ENCODE data around the gene TWNK.
A peak's percentile ranks its signal among the peaks of the same experiment; 100 is the strongest.

TWNK gene

DNA sequence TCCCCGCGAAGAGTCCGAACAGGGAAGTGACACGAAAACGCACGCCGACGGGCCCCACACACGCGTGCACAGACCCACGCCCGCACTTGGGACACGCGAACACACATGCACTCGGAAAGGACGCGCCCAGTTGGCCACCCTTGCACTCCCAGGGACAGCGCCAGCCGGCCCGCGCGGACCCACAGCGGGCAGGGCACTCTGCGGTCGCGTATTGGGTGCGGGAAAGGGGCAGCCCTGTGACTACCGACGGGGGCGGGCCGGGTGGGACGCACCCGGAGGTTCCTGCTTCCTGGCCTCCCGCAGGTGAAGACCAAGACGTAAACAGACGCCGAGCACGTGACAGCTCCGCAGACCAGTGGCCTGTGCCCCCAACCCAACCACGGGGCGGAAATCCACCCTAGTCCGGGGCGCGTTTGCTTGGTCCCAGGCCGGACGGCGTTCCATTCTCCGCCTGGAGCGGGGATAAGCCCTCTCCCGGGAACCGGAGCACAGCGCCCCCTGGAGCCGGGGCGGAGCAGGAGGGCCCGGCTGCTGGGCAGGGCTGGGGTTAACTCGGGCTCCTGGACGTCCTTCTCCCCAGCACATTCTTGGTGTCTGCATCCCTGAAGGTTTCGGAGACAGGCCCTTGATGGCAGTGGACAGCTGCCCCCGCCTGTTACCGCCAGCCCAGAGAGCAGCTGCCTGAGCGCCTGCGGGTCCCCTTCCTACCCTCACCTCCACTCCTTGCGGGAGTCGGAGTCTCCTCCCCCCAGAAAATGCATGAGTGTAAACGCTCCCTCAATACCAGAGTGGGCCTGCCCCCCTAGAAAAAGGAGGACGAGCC, 10.2 kb downstream of the TWNK start (continued):
- TF ChIP-seq, protein P1, sequence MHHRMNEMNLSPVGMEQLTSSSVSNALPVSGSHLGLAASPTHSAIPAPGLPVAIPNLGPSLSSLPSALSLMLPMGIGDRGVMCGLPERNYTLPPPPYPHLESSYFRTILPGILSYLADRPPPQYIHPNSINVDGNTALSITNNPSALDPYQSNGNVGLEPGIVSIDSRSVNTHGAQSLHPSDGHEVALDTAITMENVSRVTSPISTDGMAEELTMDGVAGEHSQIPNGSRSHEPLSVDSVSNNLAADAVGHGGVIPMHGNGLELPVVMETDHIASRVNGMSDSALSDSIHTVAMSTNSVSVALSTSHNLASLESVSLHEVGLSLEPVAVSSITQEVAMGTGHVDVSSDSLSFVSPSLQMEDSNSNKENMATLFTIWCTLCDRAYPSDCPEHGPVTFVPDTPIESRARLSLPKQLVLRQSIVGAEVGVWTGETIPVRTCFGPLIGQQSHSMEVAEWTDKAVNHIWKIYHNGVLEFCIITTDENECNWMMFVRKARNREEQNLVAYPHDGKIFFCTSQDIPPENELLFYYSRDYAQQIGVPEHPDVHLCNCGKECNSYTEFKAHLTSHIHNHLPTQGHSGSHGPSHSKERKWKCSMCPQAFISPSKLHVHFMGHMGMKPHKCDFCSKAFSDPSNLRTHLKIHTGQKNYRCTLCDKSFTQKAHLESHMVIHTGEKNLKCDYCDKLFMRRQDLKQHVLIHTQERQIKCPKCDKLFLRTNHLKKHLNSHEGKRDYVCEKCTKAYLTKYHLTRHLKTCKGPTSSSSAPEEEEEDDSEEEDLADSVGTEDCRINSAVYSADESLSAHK (tag by site-specific recombination; IDR thresholded peaks at IDR 0.05) = peak; percentile 12; the same call in 1 of the 2 replicates
- no peak for TF ChIP-seq ZNF132 (tag by site-specific recombination; IDR thresholded peaks at IDR 0.05; ENCODE audit: borderline replicate concordance)
- peak; percentile 72 for TF ChIP-seq KLF8 (tag by site-specific recombination; IDR thresholded peaks at IDR 0.05)
- TF ChIP-seq ZNF174 (tag by site-specific recombination; IDR thresholded peaks at IDR 0.05) = no peak
- TF ChIP-seq ZNF335 (tag by site-specific recombination; conservative IDR thresholded peaks at IDR 0.05) = peak; percentile 60; the same call in 1 of the 2 replicates
- TF ChIP-seq KLF7 (tag by site-specific recombination; IDR thresholded peaks at IDR 0.05; ENCODE audit: borderline replicate concordance) = peak; percentile 13; the same call in 1 of the 2 replicates
- TF ChIP-seq ZNF366 (tag by site-specific recombination; conservative IDR thresholded peaks at IDR 0.05) = peak; percentile 70
- peak; percentile 36; the same call in 1 of the 2 replicates for TF ChIP-seq MZF1 (tag by site-specific recombination; IDR thresholded peaks at IDR 0.05; ENCODE audit: borderline replicate concordance)
- peak; percentile 52; the same call in 1 of the 2 replicates for TF ChIP-seq GLIS1 (tag by site-specific recombination; IDR thresholded peaks at IDR 0.05)
- 0 out of 2 replicates have a peak, but pooled peaks have one; percentile 41 for TF ChIP-seq KLF16 (tag by site-specific recombination; IDR thresholded peaks at IDR 0.05)
- no peak for TF ChIP-seq REPIN1 (tag by site-specific recombination; IDR thresholded peaks at IDR 0.05; ENCODE audit: low read depth)
- TF ChIP-seq, protein P2, sequence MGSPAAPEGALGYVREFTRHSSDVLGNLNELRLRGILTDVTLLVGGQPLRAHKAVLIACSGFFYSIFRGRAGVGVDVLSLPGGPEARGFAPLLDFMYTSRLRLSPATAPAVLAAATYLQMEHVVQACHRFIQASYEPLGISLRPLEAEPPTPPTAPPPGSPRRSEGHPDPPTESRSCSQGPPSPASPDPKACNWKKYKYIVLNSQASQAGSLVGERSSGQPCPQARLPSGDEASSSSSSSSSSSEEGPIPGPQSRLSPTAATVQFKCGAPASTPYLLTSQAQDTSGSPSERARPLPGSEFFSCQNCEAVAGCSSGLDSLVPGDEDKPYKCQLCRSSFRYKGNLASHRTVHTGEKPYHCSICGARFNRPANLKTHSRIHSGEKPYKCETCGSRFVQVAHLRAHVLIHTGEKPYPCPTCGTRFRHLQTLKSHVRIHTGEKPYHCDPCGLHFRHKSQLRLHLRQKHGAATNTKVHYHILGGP (tag by site-specific recombination; IDR thresholded peaks at IDR 0.05) = no peak
- TF ChIP-seq, protein P3, sequence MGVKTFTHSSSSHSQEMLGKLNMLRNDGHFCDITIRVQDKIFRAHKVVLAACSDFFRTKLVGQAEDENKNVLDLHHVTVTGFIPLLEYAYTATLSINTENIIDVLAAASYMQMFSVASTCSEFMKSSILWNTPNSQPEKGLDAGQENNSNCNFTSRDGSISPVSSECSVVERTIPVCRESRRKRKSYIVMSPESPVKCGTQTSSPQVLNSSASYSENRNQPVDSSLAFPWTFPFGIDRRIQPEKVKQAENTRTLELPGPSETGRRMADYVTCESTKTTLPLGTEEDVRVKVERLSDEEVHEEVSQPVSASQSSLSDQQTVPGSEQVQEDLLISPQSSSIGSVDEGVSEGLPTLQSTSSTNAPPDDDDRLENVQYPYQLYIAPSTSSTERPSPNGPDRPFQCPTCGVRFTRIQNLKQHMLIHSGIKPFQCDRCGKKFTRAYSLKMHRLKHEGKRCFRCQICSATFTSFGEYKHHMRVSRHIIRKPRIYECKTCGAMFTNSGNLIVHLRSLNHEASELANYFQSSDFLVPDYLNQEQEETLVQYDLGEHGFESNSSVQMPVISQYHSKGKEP (tag by site-specific recombination; IDR thresholded peaks at IDR 0.05) = no peak
- 0 out of 2 replicates have a peak, but pooled peaks have one; percentile 6 for TF ChIP-seq ZFHX2 (tag by site-specific recombination; conservative IDR thresholded peaks at IDR 0.05)
- TF ChIP-seq ZNF324 (tag by site-specific recombination; IDR thresholded peaks at IDR 0.05) = 0 out of 2 replicates have a peak, but pooled peaks have one; percentile 13
- TF ChIP-seq YY1 (tag by site-specific recombination; IDR thresholded peaks at IDR 0.05) = 0 out of 2 replicates have a peak, but pooled peaks have one; percentile 16
- TF ChIP-seq ZNF426 (tag by site-specific recombination; IDR thresholded peaks at IDR 0.05) = no peak
- no peak for TF ChIP-seq ZNF701 (tag by site-specific recombination; IDR thresholded peaks at IDR 0.05)
- TF ChIP-seq, protein P4, sequence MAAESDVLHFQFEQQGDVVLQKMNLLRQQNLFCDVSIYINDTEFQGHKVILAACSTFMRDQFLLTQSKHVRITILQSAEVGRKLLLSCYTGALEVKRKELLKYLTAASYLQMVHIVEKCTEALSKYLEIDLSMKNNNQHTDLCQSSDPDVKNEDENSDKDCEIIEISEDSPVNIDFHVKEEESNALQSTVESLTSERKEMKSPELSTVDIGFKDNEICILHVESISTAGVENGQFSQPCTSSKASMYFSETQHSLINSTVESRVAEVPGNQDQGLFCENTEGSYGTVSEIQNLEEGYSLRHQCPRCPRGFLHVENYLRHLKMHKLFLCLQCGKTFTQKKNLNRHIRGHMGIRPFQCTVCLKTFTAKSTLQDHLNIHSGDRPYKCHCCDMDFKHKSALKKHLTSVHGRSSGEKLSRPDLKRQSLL (tag by site-specific recombination; IDR thresholded peaks at IDR 0.05) = peak; percentile 61; the same call in 1 of the 2 replicates
- TF ChIP-seq, protein P5, sequence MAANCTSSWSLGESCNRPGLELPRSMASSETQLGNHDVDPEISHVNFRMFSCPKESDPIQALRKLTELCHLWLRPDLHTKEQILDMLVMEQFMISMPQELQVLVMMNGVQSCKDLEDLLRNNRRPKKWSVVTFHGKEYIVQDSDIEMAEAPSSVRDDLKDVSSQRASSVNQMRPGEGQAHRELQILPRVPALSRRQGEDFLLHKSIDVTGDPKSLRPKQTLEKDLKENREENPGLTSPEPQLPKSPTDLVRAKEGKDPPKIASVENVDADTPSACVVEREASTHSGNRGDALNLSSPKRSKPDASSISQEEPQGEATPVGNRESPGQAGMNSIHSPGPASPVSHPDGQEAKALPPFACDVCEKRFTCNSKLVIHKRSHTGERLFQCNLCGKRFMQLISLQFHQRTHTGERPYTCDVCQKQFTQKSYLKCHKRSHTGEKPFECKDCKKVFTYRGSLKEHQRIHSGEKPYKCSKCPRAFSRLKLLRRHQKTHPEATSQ (tag by site-specific recombination; IDR thresholded peaks at IDR 0.05) = 0 out of 2 replicates have a peak, but pooled peaks have one; percentile 48
- TF ChIP-seq, protein P6, sequence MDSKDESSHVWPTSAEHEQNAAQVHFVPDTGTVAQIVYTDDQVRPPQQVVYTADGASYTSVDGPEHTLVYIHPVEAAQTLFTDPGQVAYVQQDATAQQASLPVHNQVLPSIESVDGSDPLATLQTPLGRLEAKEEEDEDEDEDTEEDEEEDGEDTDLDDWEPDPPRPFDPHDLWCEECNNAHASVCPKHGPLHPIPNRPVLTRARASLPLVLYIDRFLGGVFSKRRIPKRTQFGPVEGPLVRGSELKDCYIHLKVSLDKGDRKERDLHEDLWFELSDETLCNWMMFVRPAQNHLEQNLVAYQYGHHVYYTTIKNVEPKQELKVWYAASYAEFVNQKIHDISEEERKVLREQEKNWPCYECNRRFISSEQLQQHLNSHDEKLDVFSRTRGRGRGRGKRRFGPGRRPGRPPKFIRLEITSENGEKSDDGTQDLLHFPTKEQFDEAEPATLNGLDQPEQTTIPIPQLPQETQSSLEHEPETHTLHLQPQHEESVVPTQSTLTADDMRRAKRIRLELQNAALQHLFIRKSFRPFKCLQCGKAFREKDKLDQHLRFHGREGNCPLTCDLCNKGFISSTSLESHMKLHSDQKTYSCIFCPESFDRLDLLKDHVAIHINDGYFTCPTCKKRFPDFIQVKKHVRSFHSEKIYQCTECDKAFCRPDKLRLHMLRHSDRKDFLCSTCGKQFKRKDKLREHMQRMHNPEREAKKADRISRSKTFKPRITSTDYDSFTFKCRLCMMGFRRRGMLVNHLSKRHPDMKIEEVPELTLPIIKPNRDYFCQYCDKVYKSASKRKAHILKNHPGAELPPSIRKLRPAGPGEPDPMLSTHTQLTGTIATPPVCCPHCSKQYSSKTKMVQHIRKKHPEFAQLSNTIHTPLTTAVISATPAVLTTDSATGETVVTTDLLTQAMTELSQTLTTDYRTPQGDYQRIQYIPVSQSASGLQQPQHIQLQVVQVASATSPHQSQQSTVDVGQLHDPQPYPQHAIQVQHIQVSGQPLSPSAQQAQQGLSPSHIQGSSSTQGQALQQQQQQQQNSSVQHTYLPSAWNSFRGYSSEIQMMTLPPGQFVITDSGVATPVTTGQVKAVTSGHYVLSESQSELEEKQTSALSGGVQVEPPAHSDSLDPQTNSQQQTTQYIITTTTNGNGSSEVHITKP (tag by site-specific recombination; IDR thresholded peaks at IDR 0.05) = peak; percentile 85
- TF ChIP-seq, protein P7, sequence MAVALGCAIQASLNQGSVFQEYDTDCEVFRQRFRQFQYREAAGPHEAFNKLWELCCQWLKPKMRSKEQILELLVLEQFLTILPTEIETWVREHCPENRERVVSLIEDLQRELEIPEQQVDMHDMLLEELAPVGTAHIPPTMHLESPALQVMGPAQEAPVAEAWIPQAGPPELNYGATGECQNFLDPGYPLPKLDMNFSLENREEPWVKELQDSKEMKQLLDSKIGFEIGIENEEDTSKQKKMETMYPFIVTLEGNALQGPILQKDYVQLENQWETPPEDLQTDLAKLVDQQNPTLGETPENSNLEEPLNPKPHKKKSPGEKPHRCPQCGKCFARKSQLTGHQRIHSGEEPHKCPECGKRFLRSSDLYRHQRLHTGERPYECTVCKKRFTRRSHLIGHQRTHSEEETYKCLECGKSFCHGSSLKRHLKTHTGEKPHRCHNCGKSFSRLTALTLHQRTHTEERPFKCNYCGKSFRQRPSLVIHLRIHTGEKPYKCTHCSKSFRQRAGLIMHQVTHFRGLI (tag by site-specific recombination; IDR thresholded peaks at IDR 0.05) = peak; percentile 84
- no peak for TF ChIP-seq ZNF114 (tag by site-specific recombination; IDR thresholded peaks at IDR 0.05)
- TF ChIP-seq ZNF610 (tag by site-specific recombination; IDR thresholded peaks at IDR 0.05; ENCODE audit: borderline replicate concordance) = no peak; the same call in 1 of the 2 replicates
